C1 segment of cervical spinal cord (tissue), 14 donors: ENCODE data around the gene AZIN2.
"Not testable (repeated sequence)": the region's sequence is repeated elsewhere in the genome, so short reads cannot be mapped to it uniquely, and the experiment has no call there.

Source experiments
- DNase-seq, 14 donors: peaks; one replicate each; lab custom pipeline; 2025; lab: John Stamatoyannopoulos, UW

AZIN2 gene

GRCh38 chr1:33057095-33057494, 23.9 kb upstream of the AZIN2 start:
- DNase-seq, result no peak

GRCh38 chr1:33060579-33061083, 20.3 kb upstream of the AZIN2 start:
- DNase-seq, result peak in 9 of 14 donors; percentile 14 to 58 (median 33)

DNA sequence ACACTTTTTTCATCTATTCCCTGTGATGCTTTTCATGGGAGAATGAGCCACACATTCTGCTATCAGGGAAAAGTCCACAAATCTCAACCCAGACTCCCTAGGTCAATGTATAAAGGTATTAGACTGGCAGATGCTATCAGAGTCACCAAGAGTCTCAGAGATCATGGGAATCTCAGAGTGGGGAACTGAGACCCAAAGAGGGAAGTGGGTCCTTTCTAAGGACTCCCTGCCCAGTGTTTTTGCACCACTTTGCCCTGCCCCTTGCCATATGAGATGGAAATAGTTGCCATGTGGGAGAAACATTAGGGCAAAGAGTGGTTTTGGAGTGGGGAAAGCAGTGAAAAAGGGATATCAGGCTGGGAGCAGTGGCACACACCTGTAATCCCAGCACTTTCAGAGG, 19.1 kb upstream of the AZIN2 start:
- peak in 3 of 14 donors; percentile 14 to 20 (median 18) for DNase-seq

DNA sequence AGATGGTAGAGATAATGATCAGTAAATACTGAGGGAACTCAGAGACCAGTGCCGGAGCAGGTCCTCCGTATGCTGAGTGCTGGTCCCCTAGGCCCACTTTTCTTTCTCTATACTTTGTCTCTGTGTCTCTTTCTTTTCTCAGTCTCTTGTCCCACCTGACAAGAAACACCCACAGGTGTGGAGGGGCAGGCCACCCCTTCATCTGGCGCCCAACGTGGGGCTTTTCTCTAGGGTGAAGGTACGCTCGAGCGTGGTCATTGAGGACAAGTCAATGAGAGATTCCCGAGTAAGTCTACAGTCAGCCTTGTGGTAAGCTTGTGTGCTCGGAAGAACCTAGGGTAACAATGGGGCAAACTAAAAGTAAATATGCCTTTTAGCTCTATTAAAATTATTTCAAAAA, 16.7 kb upstream of the AZIN2 start:
- not testable (repeated sequence) for DNase-seq

GRCh38 chr1:33065301-33065700, 15.7 kb upstream of the AZIN2 start:
- no peak for DNase-seq

DNA sequence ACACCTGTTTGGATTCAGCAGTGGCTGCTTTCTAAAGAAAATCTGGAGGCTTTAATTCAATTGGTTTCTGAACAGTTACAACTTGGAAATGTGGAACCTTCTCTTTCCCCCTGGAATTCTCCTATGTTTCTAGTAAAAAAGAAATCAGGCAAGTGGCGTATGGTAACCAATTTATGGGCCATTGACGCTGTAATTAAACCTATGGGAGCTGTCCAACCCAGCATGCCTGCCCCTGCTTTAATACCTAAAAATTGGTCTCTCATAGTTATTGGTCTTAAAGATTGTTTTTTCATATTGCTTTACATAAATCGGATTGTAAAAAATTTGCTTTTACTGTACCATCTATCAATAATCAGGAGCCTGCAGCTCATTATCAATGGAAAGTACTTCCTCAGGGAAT, 14.5 kb upstream of the AZIN2 start:
- DNase-seq, result not testable (repeated sequence)

DNA sequence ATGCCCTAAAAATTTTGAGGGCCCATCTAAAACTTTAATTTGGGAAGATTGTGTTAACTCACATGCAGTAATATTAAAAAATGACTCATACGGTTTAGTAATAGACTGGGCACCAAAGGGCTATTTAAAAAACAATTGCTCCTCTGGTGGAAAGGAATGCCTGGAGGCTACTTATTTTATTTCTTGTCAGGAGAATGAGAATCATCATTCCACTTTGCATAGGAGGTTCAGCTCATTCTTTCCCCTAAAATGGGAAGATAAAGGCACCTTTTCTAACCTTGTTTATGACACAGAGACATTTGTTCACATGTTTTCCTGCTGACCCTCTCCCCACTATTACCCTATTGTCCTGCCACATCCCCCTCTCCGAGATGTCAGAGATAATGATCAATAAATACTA, 12.8 kb upstream of the AZIN2 start:
- DNase-seq, result not testable (repeated sequence)

- DNase-seq, result no peak
These were observed 10.3 kb upstream of the AZIN2 start for GRCh38 chr1:33070628-33071027.

GRCh38 chr1:33072707-33073106, 8.2 kb upstream of the AZIN2 start:
- no peak for DNase-seq

GRCh38 chr1:33074193-33074945, 6.6 kb upstream of the AZIN2 start:
- peak in 11 of 14 donors; percentile 8 to 68 (median 50) for DNase-seq

DNA sequence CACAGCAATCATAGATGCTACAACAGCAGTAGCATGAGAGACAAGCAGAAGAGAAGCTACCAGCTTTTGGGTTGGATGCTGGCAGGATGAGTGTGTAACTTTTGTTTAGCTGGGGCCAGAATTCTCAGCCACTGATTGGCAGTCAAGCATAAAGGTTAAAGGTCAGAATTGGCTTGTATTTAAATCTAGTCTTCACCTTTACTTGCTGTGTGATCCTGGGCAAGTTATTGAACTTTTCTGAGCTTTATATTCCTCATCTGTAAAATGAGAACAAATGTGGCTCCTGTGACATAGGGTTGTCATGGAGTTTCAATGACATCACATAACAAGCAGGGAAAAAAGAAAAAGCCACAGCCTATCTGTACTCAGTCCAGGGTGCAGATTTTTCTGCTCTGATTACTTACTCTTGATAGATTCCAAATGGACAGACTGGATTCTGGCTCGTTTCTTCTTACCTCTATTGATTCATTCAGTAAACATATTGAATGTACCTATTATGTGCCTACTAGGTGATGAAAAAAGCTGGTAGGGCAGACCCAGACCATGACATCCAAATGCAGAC, 2.8 kb upstream of the AZIN2 start:
- no peak for DNase-seq

DNA sequence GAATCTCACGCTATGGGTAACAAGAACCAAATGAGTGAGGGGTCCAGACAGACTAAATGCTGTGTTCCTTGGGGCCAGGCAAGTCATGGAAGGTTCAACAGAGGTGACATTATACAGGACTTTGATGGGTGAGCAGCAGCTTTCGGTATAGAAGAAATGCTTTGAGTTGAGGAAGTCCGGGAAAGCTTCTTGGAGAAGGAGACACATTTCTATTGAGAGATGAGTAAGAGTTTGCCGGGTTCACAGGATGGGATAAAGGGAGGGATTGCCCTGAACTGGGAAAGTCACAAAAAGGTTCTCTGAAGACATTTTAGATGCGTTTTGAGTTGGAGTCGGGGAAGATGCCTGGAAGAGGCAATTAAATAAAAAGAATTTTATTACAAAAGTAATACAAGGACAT, 580 bp upstream of the AZIN2 start:
- DNase-seq, result no peak

- DNase-seq, result peak in 3 of 14 donors; percentile 21 to 41 (median 26)
These were observed 777 bp downstream of the AZIN2 start for GRCh38 chr1:33081554-33082305.

- peak in 1 of 14 donors; percentile 26 for DNase-seq
These were observed 1.7 kb downstream of the AZIN2 start for GRCh38 chr1:33082575-33083108.

- no peak for DNase-seq
These were observed 4.4 kb downstream of the AZIN2 start for GRCh38 chr1:33085332-33085731.

GRCh38 chr1:33086384-33086850, 5.5 kb downstream of the AZIN2 start:
- DNase-seq, result peak in 12 of 14 donors; percentile 31 to 77 (median 67)

GRCh38 chr1:33087677-33088076, 6.7 kb downstream of the AZIN2 start:
- no peak for DNase-seq

GRCh38 chr1:33088119-33088906, 7.4 kb downstream of the AZIN2 start:
- no peak for DNase-seq

- DNase-seq, result no peak
These were observed 8.5 kb downstream of the AZIN2 start for GRCh38 chr1:33089457-33089856.

DNA sequence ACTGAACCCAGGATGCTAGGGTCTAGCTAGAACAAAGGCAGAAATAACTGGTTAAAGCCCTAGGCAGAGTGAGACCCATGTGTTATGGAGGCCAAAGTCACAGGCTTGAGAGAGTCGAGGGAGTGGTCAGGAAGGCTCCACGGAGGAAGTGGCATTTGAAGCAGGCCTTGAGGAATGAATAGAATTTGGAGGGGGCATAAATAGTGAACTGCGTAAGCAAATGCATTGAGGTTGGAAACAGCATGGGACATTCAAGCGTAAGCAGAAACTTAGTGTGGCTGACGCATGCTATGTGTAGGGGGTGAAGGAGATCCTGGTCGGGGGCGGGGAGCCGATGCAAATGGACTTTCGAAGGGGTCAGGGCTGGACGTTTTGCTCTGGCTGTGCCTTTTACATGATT, 11.5 kb downstream of the AZIN2 start:
- no peak for DNase-seq

GRCh38 chr1:33093004-33093403, 12.1 kb downstream of the AZIN2 start:
- DNase-seq, result no peak
